Liver (tissue), 9 donors: ENCODE data around the gene FMN1. TPM values are rescaled to one million over a fixed set of nuclear protein-coding genes. Genes with fewer than 3 reads are reported as not detected.

Experiments used
- DNase-seq: peaks from one replicate; pipeline ENCODE4 v3.0.0-alpha.2; 2017; ENCODE audit warnings: low spot score
- H3K27ac ChIP-seq, 2 donors: one replicate each; pipeline ENCODE4 v1.7.0; 2013; ENCODE audit warnings: inconsistent platforms in 2 of 2, low read length in 2 of 2, control low read depth in 1 of 2, low read depth in 1 of 2, mild to moderate bottlenecking in 1 of 2
- H3K27me3 ChIP-seq, 4 donors: one replicate each; pipeline versions ENCODE4 v1.6.1 to v1.7.0; 2013; ENCODE audit warnings: low read length in 3 of 4, inconsistent platforms in 1 of 4, mild to moderate bottlenecking in 1 of 4, moderate library complexity in 1 of 4; ENCODE audit not compliant: control insufficient read depth in 4 of 4, insufficient read depth in 4 of 4
- H3K36me3 ChIP-seq, 4 donors: one replicate each; pipeline versions ENCODE4 v1.6.1 to v1.7.0; 2013; ENCODE audit warnings: low read length in 3 of 4, mild to moderate bottlenecking in 3 of 4, low read depth in 1 of 4, moderate library complexity in 1 of 4; ENCODE audit not compliant: control insufficient read depth in 4 of 4, insufficient read depth in 3 of 4
- H3K4me1 ChIP-seq, 4 donors: one replicate each; pipeline versions ENCODE4 v1.6.1 to v1.7.0; 2013; ENCODE audit warnings: low read length in 3 of 4, mild to moderate bottlenecking in 3 of 4, moderate library complexity in 1 of 4; ENCODE audit not compliant: control insufficient read depth in 4 of 4, insufficient read depth in 4 of 4
- H3K4me3 ChIP-seq, 3 donors: one replicate each; pipeline versions ENCODE4 v1.6.1 to v1.7.0; 2013; ENCODE audit warnings: low read length in 3 of 3, control low read depth in 1 of 3, low read depth in 1 of 3, mild to moderate bottlenecking in 1 of 3
- H3K9ac ChIP-seq, 2 donors: one replicate each; pipeline ENCODE4 v1.7.0; 2013; ENCODE audit warnings: low read length in 2 of 2, mild to moderate bottlenecking in 2 of 2, moderate library complexity in 2 of 2, control low read depth in 1 of 2, low read depth in 1 of 2
- H3K9me3 ChIP-seq, 4 donors: one replicate each; pipeline versions ENCODE4 v1.6.1 to v1.7.0; 2013; ENCODE audit warnings: low read length in 3 of 4; ENCODE audit not compliant: control insufficient read depth in 4 of 4
- ATF3 ChIP-seq: IDR thresholded peaks from 2 replicates; pipeline ENCODE4 v1.6.1; 2016; ENCODE audit warnings: antibody characterized with exemption
- CTCF ChIP-seq: fragments of 150-350 bp; IDR thresholded peaks from 2 replicates; pipeline ENCODE4 v1.5.1; 2017; ENCODE audit warnings: improper control_type of control experiment, low read depth, low read length; ENCODE audit not compliant: missing input control
- EGR1 ChIP-seq, 2 donors: IDR thresholded peaks; 2 replicates each; pipeline ENCODE4 v1.6.1; 2016 to 2018; ENCODE audit warnings: antibody characterized with exemption in 2 of 2, low read depth in 2 of 2
- FOXA1 ChIP-seq: IDR thresholded peaks from 2 replicates; pipeline ENCODE4 v1.6.1; 2016; ENCODE audit warnings: antibody characterized with exemption
- FOXA2 ChIP-seq: IDR thresholded peaks from 2 replicates; pipeline ENCODE4 v1.6.1; 2016; ENCODE audit warnings: antibody characterized with exemption
- GABPA ChIP-seq, 2 donors: IDR thresholded peaks in 1 of 2; conservative IDR thresholded peaks in 1 of 2; 2 replicates each; pipeline ENCODE4 v1.6.1; 2016; ENCODE audit warnings: antibody characterized with exemption in 2 of 2, mild to moderate bottlenecking in 1 of 2, moderate library complexity in 1 of 2
- HNF4G ChIP-seq: IDR thresholded peaks from 2 replicates; pipeline ENCODE4 v1.6.1; 2016; ENCODE audit warnings: antibody characterized with exemption
- JUND ChIP-seq, 2 donors: IDR thresholded peaks; 2 replicates each; pipeline ENCODE4 v1.6.1; 2016; ENCODE audit warnings: antibody characterized with exemption in 2 of 2
- MAX ChIP-seq: IDR thresholded peaks from 2 replicates; pipeline ENCODE4 v1.6.1; 2016; ENCODE audit warnings: antibody characterized with exemption
- NR2F2 ChIP-seq: IDR thresholded peaks from 2 replicates; pipeline ENCODE4 v1.6.1; 2016; ENCODE audit warnings: antibody characterized with exemption
- RAD21 ChIP-seq, 2 donors: IDR thresholded peaks; 2 replicates each; pipeline ENCODE4 v1.6.1; 2016; ENCODE audit warnings: antibody characterized with exemption in 2 of 2, mild to moderate bottlenecking in 2 of 2
- REST ChIP-seq: IDR thresholded peaks from 2 replicates; pipeline ENCODE4 v1.6.1; 2016; ENCODE audit warnings: antibody characterized with exemption, mild to moderate bottlenecking
- RXRA ChIP-seq, 2 donors: IDR thresholded peaks; 2 replicates each; pipeline ENCODE4 v1.6.1; 2017 to 2018; ENCODE audit warnings: antibody characterized with exemption in 2 of 2, mild to moderate bottlenecking in 1 of 2
- SP1 ChIP-seq: IDR thresholded peaks from 2 replicates; pipeline ENCODE4 v1.6.1; 2018; ENCODE audit warnings: antibody characterized with exemption, mild to moderate bottlenecking
- TAF1 ChIP-seq: conservative IDR thresholded peaks from 2 replicates; pipeline ENCODE4 v1.6.1; 2016; ENCODE audit warnings: antibody characterized with exemption, mild to moderate bottlenecking
- YY1 ChIP-seq: IDR thresholded peaks from 2 replicates; pipeline ENCODE4 v1.6.1; 2016; ENCODE audit warnings: antibody characterized with exemption, mild to moderate bottlenecking
- ZBTB33 ChIP-seq: IDR thresholded peaks from 2 replicates; pipeline ENCODE4 v1.6.1; 2016; ENCODE audit warnings: antibody characterized with exemption
- WGBS: extraction: QIAGEN DNeasy Blood & Tissue Kit; methylation state at CpG from one replicate; pipeline ENCODE4 v1.1.7; 2013; 5-methylcytosine and 5-hydroxymethylcytosine counted together
- polyA plus RNA-seq, 2 donors: library from polyadenylated mRNA; stranded (reverse) in 1 of 2; unstranded in 1 of 2; fragments of 200-250 nt in 1 of 2; fragments of >200 nt in 1 of 2; fragmentation: Nextera tagmentation in 1 of 2; extraction: Ambion mirVana in 1 of 2; gene quantifications; one replicate each; pipeline versions ENCODE4 v1.2.1 to v1.2.3, GENCODE V29; 2013 to 2015
- total RNA-seq, 2 donors: library from RNA; depleted of rRNA; stranded (reverse); fragments of >200 nt; gene quantifications; one replicate each; pipeline ENCODE4 v1.2.3, GENCODE V29; 2014
- donor health status: healthy.
- donor health status: healthy.
- donor health status: healthy.
- donor health status: healthy.
- donor health status: healthy.

Gene FMN1
- total and polyA plus RNA-seq, 4 donors, result 0.21 to 5.4 (median 0.53) TPM

- WGBS, result 75% methylated on average over 8 of the region's 8 CpGs
- no peak overlapping the region for H3K4me3 ChIP-seq
Observed at GRCh38 chr15:33066584-33066983, 127.9 kb downstream of the FMN1 start.

GRCh38 chr15:33064878-33065277 lies 129.6 kb downstream of the FMN1 start:
- Histone ChIP-seq H3K36me3 (no peaks in the 10 kb centered on the region), H3K4me3 (no peak overlapping the region), H3K9ac (no peak overlapping the region), H3K27me3 (peaks cover 0 to 2% (median 0%) of the 10 kb centered on the region in 4 donors), H3K9me3 (no peaks in the 10 kb centered on the region), H3K4me1 (no peaks in the 10 kb centered on the region), H3K27ac (no peak overlapping the region)
- DNase-seq, result no peak
- WGBS, result 51% methylated on average over 3 of the region's 3 CpGs
- TF ChIP-seq TAF1 (no peak), ZBTB33 (no peak), SP1 (no peak), MAX (no peak), FOXA1 (no peak), RXRA (IDR thresholded peaks at IDR 0.05) (no peak), REST (no peak), YY1 (no peak), ATF3 (no peak), RAD21 (IDR thresholded peaks at IDR 0.05) (no peak), FOXA2 (no peak), GABPA (IDR thresholded peaks at IDR 0.05 in 1 of 2, conservative IDR thresholded peaks at IDR 0.05 in 1 of 2) (no peak), EGR1 (IDR thresholded peaks at IDR 0.05; ENCODE audit: low read depth in 2 of 2) (no peak), HNF4G (no peak), JUND (IDR thresholded peaks at IDR 0.05) (no peak), NR2F2 (no peak), CTCF (no peak)

More at GRCh38 chr15:33066584-33066983, 127.9 kb downstream of the FMN1 start:
- TF ChIP-seq RXRA (IDR thresholded peaks at IDR 0.05) (no peak), ATF3 (no peak)
- Histone ChIP-seq H3K36me3 (no peaks in the 10 kb centered on the region), H3K9me3 (no peaks in the 10 kb centered on the region), H3K9ac (no peak overlapping the region), H3K27me3 (peaks cover 0 to 2% (median 0%) of the 10 kb centered on the region in 4 donors), H3K4me1 (no peaks in the 10 kb centered on the region), H3K27ac (no peak overlapping the region)
- no peak for DNase-seq
